NCI-H1417 (cell line): ENCODE measurements around the gene ELL.
A peak's percentile ranks its signal among the peaks of the same experiment; 100 is the strongest.
"Not testable (repeated sequence)": the region's sequence is repeated elsewhere in the genome, so short reads cannot be mapped to it uniquely, and the experiment has no call there.

Experiments used
- DNase-seq, 3 experiments: peaks; one replicate each; lab custom pipeline; 2025; lab: John Stamatoyannopoulos, UW

Gene ELL

GRCh38 chr19:18521692-18522123 lies at the start of gene ELL:
Gene ELL, minus strand, starts transcription at chr19:18522070. Its CDS starts 15 bp downstream, at chr19:18522055.
- DNase-seq = no peak

GRCh38 chr19:18568367-18568766 lies 46.5 kb upstream of the ELL start:
- no peak for DNase-seq

GRCh38 chr19:18566953-18567352 lies 45.1 kb upstream of the ELL start:
- no peak for DNase-seq

- DNase-seq = no peak
Measured at GRCh38 chr19:18562086-18562485, 40.2 kb upstream of the ELL start.

- DNase-seq = no peak
Measured at GRCh38 chr19:18559685-18560084, 37.8 kb upstream of the ELL start.

- no peak for DNase-seq
Measured at GRCh38 chr19:18558604-18559003, 36.7 kb upstream of the ELL start.

- no peak for DNase-seq
Measured at GRCh38 chr19:18558202-18558555, 36.3 kb upstream of the ELL start.

- peak; percentile 93 to 98 (median 93) for DNase-seq
Measured at GRCh38 chr19:18557411-18558201, 35.7 kb upstream of the ELL start, which contains the start of gene KXD1. Gene KXD1, plus strand, starts transcription at chr19:18557870. Its CDS starts 4,187 bp downstream, at chr19:18562057.

GRCh38 chr19:18551631-18552030 lies 29.8 kb upstream of the ELL start:
- DNase-seq = peak in 2 of 3 experiments; percentile 14 to 50

GRCh38 chr19:18543814-18544475 lies 22.1 kb upstream of the ELL start:
- peak; percentile 1 to 64 (median 22) for DNase-seq

- peak; percentile 79 to 87 (median 82) for DNase-seq
Measured at GRCh38 chr19:18542941-18543813, 21.3 kb upstream of the ELL start, which contains the start of gene FKBP8. Gene FKBP8, minus strand, starts transcription at chr19:18543573. Its CDS starts 1,603 bp downstream, at chr19:18541970.

GRCh38 chr19:18541992-18542940 lies 20.4 kb upstream of the ELL start:
- DNase-seq = no peak

GRCh38 chr19:18541258-18541991 lies 19.6 kb upstream of the ELL start:
- DNase-seq = no peak

GRCh38 chr19:18540200-18540599 lies 18.3 kb upstream of the ELL start:
- not testable (repeated sequence) for DNase-seq

- DNase-seq = no peak
Measured at GRCh38 chr19:18539372-18539771, 17.5 kb upstream of the ELL start.

- no peak for DNase-seq
Measured at GRCh38 chr19:18538115-18538514, 16.2 kb upstream of the ELL start.

- DNase-seq = no peak
Measured at GRCh38 chr19:18537431-18537830, 15.6 kb upstream of the ELL start.

GRCh38 chr19:18536475-18536874 lies 14.6 kb upstream of the ELL start:
- DNase-seq = no peak

- DNase-seq = no peak
Measured at GRCh38 chr19:18533058-18533457, 11.2 kb upstream of the ELL start.

- DNase-seq = no peak
Measured at GRCh38 chr19:18532168-18532890, 10.5 kb upstream of the ELL start.
